Activated CD8-positive, alpha-beta memory T cell treated with anti-CD3 and anti-CD28 coated beads for 36 hours (primary cell): Measurements from ENCODE around the gene CADM2. TPM values are rescaled to one million over a fixed set of nuclear protein-coding genes. Genes with fewer than 3 reads are reported as not detected.

Experiments
- CTCF ChIA-PET: fragments of 350-600 bp; sonication (Branson Sonifier 250); formaldehyde crosslinking; loops from one replicate; lab custom pipeline; 2021; ENCODE audit warnings: antibody characterized with exemption; lab: Charles Lee
- POLR2A ChIA-PET: fragments of 350-600 bp; sonication (Branson Sonifier 250); formaldehyde crosslinking; loops from one replicate; lab custom pipeline; 2021; ENCODE audit warnings: antibody characterized with exemption; lab: Charles Lee
- total RNA-seq, 2 experiments: library from RNA; stranded (reverse); gene quantifications; one replicate each; pipeline ENCODE4 v1.2.3, GENCODE V29; 2021

CADM2 gene
- total RNA-seq, 2 experiments from 2014 or later, result 0.25 to 0.53 TPM

GRCh38 chr3:85821130-85821756, 862.5 kb downstream of the CADM2 start:
- POLR2A ChIA-PET, result no interaction called here
- CTCF ChIA-PET, result no interaction called here

- CTCF ChIA-PET, result no interaction called here
- POLR2A ChIA-PET, result no interaction called here
Observed at GRCh38 chr3:85835857-85836440, 877.2 kb downstream of the CADM2 start.

- CTCF ChIA-PET, result no interaction called here
- POLR2A ChIA-PET, result no interaction called here
Observed at GRCh38 chr3:85837402-85837801, 878.6 kb downstream of the CADM2 start.

GRCh38 chr3:85838921-85839320, 880.1 kb downstream of the CADM2 start:
- CTCF ChIA-PET, result no interaction called here
- POLR2A ChIA-PET, result no interaction called here

GRCh38 chr3:85842081-85842480, 883.3 kb downstream of the CADM2 start:
- ChIA-PET POLR2A (no interaction called here), CTCF (no interaction called here)

GRCh38 chr3:85846940-85847339, 888.2 kb downstream of the CADM2 start:
- POLR2A ChIA-PET, result no interaction called here
- CTCF ChIA-PET, result no interaction called here

- POLR2A ChIA-PET, result no interaction called here
- CTCF ChIA-PET, result no interaction called here
Observed at GRCh38 chr3:85851071-85851470, 892.3 kb downstream of the CADM2 start.

GRCh38 chr3:85853805-85854204, 895.0 kb downstream of the CADM2 start:
- CTCF ChIA-PET, result interaction anchor here (0.5 kb wide), 1 partner anchor 57 kb away, joined by 3 read pairs; no protein-coding TSS in a partner anchor
- POLR2A ChIA-PET, result no interaction called here

- POLR2A ChIA-PET, result no interaction called here
- CTCF ChIA-PET, result no interaction called here
Observed at GRCh38 chr3:85862893-85863455, 904.2 kb downstream of the CADM2 start.

GRCh38 chr3:85864896-85865295, 906.1 kb downstream of the CADM2 start:
- POLR2A ChIA-PET, result no interaction called here
- CTCF ChIA-PET, result no interaction called here

GRCh38 chr3:85867072-85867471, 908.3 kb downstream of the CADM2 start:
- POLR2A ChIA-PET, result no interaction called here
- CTCF ChIA-PET, result no interaction called here

GRCh38 chr3:85875589-85875988, 916.8 kb downstream of the CADM2 start:
- POLR2A ChIA-PET, result no interaction called here
- CTCF ChIA-PET, result no interaction called here

GRCh38 chr3:85877631-85878030, 918.8 kb downstream of the CADM2 start:
- ChIA-PET CTCF (no interaction called here), POLR2A (no interaction called here)

- ChIA-PET POLR2A (no interaction called here), CTCF (no interaction called here)
Observed at GRCh38 chr3:85881833-85882393, 923.1 kb downstream of the CADM2 start.

GRCh38 chr3:85890043-85890555, 931.3 kb downstream of the CADM2 start:
- POLR2A ChIA-PET, result no interaction called here
- CTCF ChIA-PET, result no interaction called here

GRCh38 chr3:85903434-85903833, 944.6 kb downstream of the CADM2 start:
- POLR2A ChIA-PET, result no interaction called here
- CTCF ChIA-PET, result no interaction called here

- CTCF ChIA-PET, result no interaction called here
- POLR2A ChIA-PET, result no interaction called here
Observed at GRCh38 chr3:85912980-85913379, 954.2 kb downstream of the CADM2 start.

GRCh38 chr3:85922374-85922773, 963.6 kb downstream of the CADM2 start:
- POLR2A ChIA-PET, result no interaction called here

GRCh38 chr3:85930718-85931117, 971.9 kb downstream of the CADM2 start:
- ChIA-PET CTCF (no interaction called here), POLR2A (no interaction called here)

More at GRCh38 chr3:85922374-85922773, 963.6 kb downstream of the CADM2 start:
- CTCF ChIA-PET, result no interaction called here

- ChIA-PET CTCF (no interaction called here), POLR2A (no interaction called here)
Observed at GRCh38 chr3:85933326-85933725, 974.5 kb downstream of the CADM2 start.

GRCh38 chr3:85935171-85935570, 976.4 kb downstream of the CADM2 start:
- ChIA-PET POLR2A (no interaction called here), CTCF (no interaction called here)
